T-helper 1 cell treated with Interleukin-12 subunit alpha and Interleukin-12 subunit beta and Interleukin-4 antibody, amounts not matched to agents 30 μg/mL and 1 μg/mL, for 36 hours (primary cell): ENCODE results near the gene NCK2.

Source experiments
- H3K27ac Mint-ChIP-seq: one replicate; pipeline ENCODE4 v1.8.0; 2021; ENCODE audit warnings: mild to moderate bottlenecking, mixed read lengths
- H3K27me3 Mint-ChIP-seq: one replicate; pipeline ENCODE4 v1.8.0; 2021; ENCODE audit warnings: low read depth, mixed read lengths
- H3K36me3 Mint-ChIP-seq: one replicate; pipeline ENCODE4 v1.8.0; 2021; ENCODE audit warnings: low read depth, mixed read lengths
- H3K4me1 Mint-ChIP-seq: one replicate; pipeline ENCODE4 v1.8.0; 2021; ENCODE audit warnings: low read depth, mixed read lengths
- H3K4me3 Mint-ChIP-seq: one replicate; pipeline ENCODE4 v1.8.0; 2021; ENCODE audit warnings: mild to moderate bottlenecking, moderate library complexity, mixed read lengths
- H3K9me3 Mint-ChIP-seq: one replicate; pipeline ENCODE4 v1.8.0; 2021; ENCODE audit warnings: mixed read lengths

The NCK2 gene

GRCh38 chr2:105867587-105867986 is 122.9 kb downstream of the NCK2 start:
- Mint-ChIP-seq H3K27ac (no peak overlapping the region), H3K4me3 (no peak overlapping the region), H3K36me3 (peaks cover 21% of the 10 kb centered on the region)

GRCh38 chr2:105868060-105868459 is 123.3 kb downstream of the NCK2 start:
- H3K27ac Mint-ChIP-seq: no peak overlapping the region
- no peaks in the 10 kb centered on the region for H3K27me3 Mint-ChIP-seq
- peaks cover 17% of the 10 kb centered on the region for H3K36me3 Mint-ChIP-seq
- no peak overlapping the region for H3K4me3 Mint-ChIP-seq
- H3K9me3 Mint-ChIP-seq: no peaks in the 10 kb centered on the region
- peaks cover 47% of the 10 kb centered on the region for H3K4me1 Mint-ChIP-seq

More at GRCh38 chr2:105867587-105867986, 122.9 kb downstream of the NCK2 start:
- Mint-ChIP-seq H3K4me1 (peaks cover 48% of the 10 kb centered on the region), H3K9me3 (no peaks in the 10 kb centered on the region), H3K27me3 (no peaks in the 10 kb centered on the region)

GRCh38 chr2:105869341-105869740 is 124.6 kb downstream of the NCK2 start:
- peaks cover 17% of the 10 kb centered on the region for H3K36me3 Mint-ChIP-seq
- H3K9me3 Mint-ChIP-seq: no peaks in the 10 kb centered on the region

GRCh38 chr2:105870062-105870461 is 125.3 kb downstream of the NCK2 start:
- no peak overlapping the region for H3K4me3 Mint-ChIP-seq
- H3K36me3 Mint-ChIP-seq: peaks cover 17% of the 10 kb centered on the region
- H3K27ac Mint-ChIP-seq: peak overlapping the region; percentile 45
- no peaks in the 10 kb centered on the region for H3K9me3 Mint-ChIP-seq
- H3K4me1 Mint-ChIP-seq: peaks cover 56% of the 10 kb centered on the region
- no peaks in the 10 kb centered on the region for H3K27me3 Mint-ChIP-seq

More at GRCh38 chr2:105869341-105869740, 124.6 kb downstream of the NCK2 start:
- no peak overlapping the region for H3K4me3 Mint-ChIP-seq
- H3K27me3 Mint-ChIP-seq: no peaks in the 10 kb centered on the region
- H3K4me1 Mint-ChIP-seq: peaks cover 56% of the 10 kb centered on the region
- H3K27ac Mint-ChIP-seq: no peak overlapping the region

- Mint-ChIP-seq H3K4me3 (no peak overlapping the region), H3K4me1 (peaks cover 62% of the 10 kb centered on the region), H3K27ac (no peak overlapping the region), H3K9me3 (no peaks in the 10 kb centered on the region), H3K27me3 (no peaks in the 10 kb centered on the region), H3K36me3 (peaks cover 17% of the 10 kb centered on the region)
Measured at GRCh38 chr2:105870858-105871257, 126.1 kb downstream of the NCK2 start.

GRCh38 chr2:105872142-105872728 is 127.5 kb downstream of the NCK2 start:
- peaks cover 72% of the 10 kb centered on the region for H3K4me1 Mint-ChIP-seq
- no peak overlapping the region for H3K4me3 Mint-ChIP-seq
- no peaks in the 10 kb centered on the region for H3K27me3 Mint-ChIP-seq
- peaks cover 18% of the 10 kb centered on the region for H3K36me3 Mint-ChIP-seq
- H3K27ac Mint-ChIP-seq: peak overlapping the region; percentile 27
- H3K9me3 Mint-ChIP-seq: no peaks in the 10 kb centered on the region

GRCh38 chr2:105872830-105873229 is 128.1 kb downstream of the NCK2 start:
- no peak overlapping the region for H3K4me3 Mint-ChIP-seq
- H3K27ac Mint-ChIP-seq: no peak overlapping the region
- H3K27me3 Mint-ChIP-seq: no peaks in the 10 kb centered on the region
- no peaks in the 10 kb centered on the region for H3K9me3 Mint-ChIP-seq
- H3K36me3 Mint-ChIP-seq: peaks cover 18% of the 10 kb centered on the region
- H3K4me1 Mint-ChIP-seq: peaks cover 73% of the 10 kb centered on the region

- Mint-ChIP-seq H3K4me3 (peak overlapping the region; percentile 29), H3K36me3 (peaks cover 19% of the 10 kb centered on the region), H3K27ac (peak overlapping the region; percentile 75), H3K4me1 (peaks cover 73% of the 10 kb centered on the region), H3K9me3 (no peaks in the 10 kb centered on the region), H3K27me3 (no peaks in the 10 kb centered on the region)
Measured at GRCh38 chr2:105873281-105873680, 128.6 kb downstream of the NCK2 start.

GRCh38 chr2:105873721-105874120 is 129.0 kb downstream of the NCK2 start:
- Mint-ChIP-seq H3K4me3 (peak overlapping the region; percentile 29), H3K36me3 (peaks cover 23% of the 10 kb centered on the region), H3K27me3 (no peaks in the 10 kb centered on the region), H3K27ac (peak overlapping the region; percentile 75), H3K9me3 (no peaks in the 10 kb centered on the region), H3K4me1 (peaks cover 74% of the 10 kb centered on the region)

GRCh38 chr2:105874466-105874865 is 129.8 kb downstream of the NCK2 start:
- H3K36me3 Mint-ChIP-seq: peaks cover 29% of the 10 kb centered on the region
- no peaks in the 10 kb centered on the region for H3K27me3 Mint-ChIP-seq
- H3K9me3 Mint-ChIP-seq: no peaks in the 10 kb centered on the region
- H3K4me3 Mint-ChIP-seq: no peak overlapping the region
- H3K27ac Mint-ChIP-seq: no peak overlapping the region
- peaks cover 70% of the 10 kb centered on the region for H3K4me1 Mint-ChIP-seq

- Mint-ChIP-seq H3K4me1 (peaks cover 68% of the 10 kb centered on the region), H3K27ac (no peak overlapping the region), H3K36me3 (peaks cover 29% of the 10 kb centered on the region), H3K4me3 (no peak overlapping the region), H3K9me3 (no peaks in the 10 kb centered on the region), H3K27me3 (no peaks in the 10 kb centered on the region)
Measured at GRCh38 chr2:105875241-105875640, 130.5 kb downstream of the NCK2 start.

GRCh38 chr2:105876191-105876590 is 131.5 kb downstream of the NCK2 start:
- H3K9me3 Mint-ChIP-seq: no peaks in the 10 kb centered on the region
- H3K36me3 Mint-ChIP-seq: peaks cover 25% of the 10 kb centered on the region
- H3K4me3 Mint-ChIP-seq: no peak overlapping the region
- no peak overlapping the region for H3K27ac Mint-ChIP-seq
- no peaks in the 10 kb centered on the region for H3K27me3 Mint-ChIP-seq
- peaks cover 64% of the 10 kb centered on the region for H3K4me1 Mint-ChIP-seq

GRCh38 chr2:105877945-105878344 is 133.2 kb downstream of the NCK2 start:
- H3K27ac Mint-ChIP-seq: peak overlapping the region; percentile 67
- peaks cover 30% of the 10 kb centered on the region for H3K36me3 Mint-ChIP-seq
- H3K4me1 Mint-ChIP-seq: peaks cover 56% of the 10 kb centered on the region
- H3K4me3 Mint-ChIP-seq: no peak overlapping the region
- no peaks in the 10 kb centered on the region for H3K9me3 Mint-ChIP-seq
- H3K27me3 Mint-ChIP-seq: no peaks in the 10 kb centered on the region

GRCh38 chr2:105879106-105879802 is 134.5 kb downstream of the NCK2 start:
- Mint-ChIP-seq H3K4me1 (peaks cover 50% of the 10 kb centered on the region), H3K9me3 (no peaks in the 10 kb centered on the region), H3K27me3 (no peaks in the 10 kb centered on the region), H3K27ac (no peak overlapping the region), H3K4me3 (no peak overlapping the region), H3K36me3 (peaks cover 30% of the 10 kb centered on the region)

- H3K36me3 Mint-ChIP-seq: peaks cover 32% of the 10 kb centered on the region
- no peaks in the 10 kb centered on the region for H3K9me3 Mint-ChIP-seq
- no peak overlapping the region for H3K4me3 Mint-ChIP-seq
- peaks cover 49% of the 10 kb centered on the region for H3K4me1 Mint-ChIP-seq
- H3K27me3 Mint-ChIP-seq: no peaks in the 10 kb centered on the region
- no peak overlapping the region for H3K27ac Mint-ChIP-seq
Measured at GRCh38 chr2:105879803-105880300, 135.1 kb downstream of the NCK2 start.
